Measurements from ENCODE around the gene AMDHD2. TPM values are rescaled to one million over a fixed set of nuclear protein-coding genes. Genes with fewer than 3 reads are reported as not detected.
"Not testable (repeated sequence)": the region's sequence is repeated elsewhere in the genome, so short reads cannot be mapped to it uniquely, and the experiment has no call there.

AMDHD2 gene
- total RNA-seq, 4 donors from 2014 or later = 32.9 to 50.3 (median 42.2) TPM

- DNase-seq (ENCODE audit: low spot score in 2 of 2) = no peak
- TF ChIP-seq CTCF (IDR thresholded peaks at IDR 0.05) = no peak
- TF ChIP-seq POLR2A (IDR thresholded peaks at IDR 0.05) = no peak
- H3K4me3 ChIP-seq (ENCODE audit: low read depth, poor library complexity, severe bottlenecking) = no peak overlapping the region
- intact Hi-C loops (cut with DNase I; ENCODE audit: low total_unique reads) = no loop called here
- WGBS, 2 donors = 82 to 94% methylated on average over 9 of the region's 9 CpGs
Measured at GRCh38 chr16:2476345-2476720, 43.8 kb upstream of the AMDHD2 start.

- DNase-seq (ENCODE audit: low spot score in 2 of 2) = no peak
- 81 to 84% methylated on average over 3 of the region's 3 CpGs for WGBS, 2 donors
- intact Hi-C loops (cut with DNase I; ENCODE audit: low total_unique reads) = no loop called here
- no peak for TF ChIP-seq POLR2A (IDR thresholded peaks at IDR 0.05)
- no peak for TF ChIP-seq CTCF (IDR thresholded peaks at IDR 0.05)
- H3K4me3 ChIP-seq (ENCODE audit: low read depth, poor library complexity, severe bottlenecking) = no peak overlapping the region
Measured at GRCh38 chr16:2476741-2477140, 43.4 kb upstream of the AMDHD2 start.

GRCh38 chr16:2477327-2477726, 42.8 kb upstream of the AMDHD2 start:
- H3K4me3 ChIP-seq (ENCODE audit: low read depth, poor library complexity, severe bottlenecking) = no peak overlapping the region
- DNase-seq (ENCODE audit: low spot score in 2 of 2) = no peak
- WGBS, 2 donors = 88 to 92% methylated on average over 3 of the region's 3 CpGs
- intact Hi-C loops (cut with DNase I; ENCODE audit: low total_unique reads) = no loop called here
- TF ChIP-seq CTCF (IDR thresholded peaks at IDR 0.05) (no peak), POLR2A (IDR thresholded peaks at IDR 0.05) (no peak)

GRCh38 chr16:2478279-2478678, 41.9 kb upstream of the AMDHD2 start:
- intact Hi-C loops (cut with DNase I; ENCODE audit: low total_unique reads) = no loop called here
- 57 to 59% methylated on average over 8 of the region's 8 CpGs for WGBS, 2 donors
- TF ChIP-seq CTCF (IDR thresholded peaks at IDR 0.05) (no peak), POLR2A (IDR thresholded peaks at IDR 0.05) (no peak)
- no peak overlapping the region for H3K4me3 ChIP-seq (ENCODE audit: low read depth, poor library complexity, severe bottlenecking)
- DNase-seq (ENCODE audit: low spot score in 2 of 2) = no peak

GRCh38 chr16:2479996-2480395, 40.2 kb upstream of the AMDHD2 start:
- DNase-seq (ENCODE audit: low spot score in 2 of 2); H3K4me3 ChIP-seq (ENCODE audit: low read depth, poor library complexity, severe bottlenecking); intact Hi-C loops (cut with DNase I; ENCODE audit: low total_unique reads): not testable (repeated sequence)
- 94 to 95% methylated on average over 10 of the region's 10 CpGs for whole genome bisulfite sequencing, 2 donors

- intact Hi-C loops (cut with DNase I; ENCODE audit: low total_unique reads) = no loop called here
- DNase-seq (ENCODE audit: low spot score in 2 of 2) = no peak
- no peak overlapping the region for H3K4me3 ChIP-seq (ENCODE audit: low read depth, poor library complexity, severe bottlenecking)
- TF ChIP-seq CTCF (IDR thresholded peaks at IDR 0.05) (no peak), POLR2A (IDR thresholded peaks at IDR 0.05) (no peak)
- 60 to 63% methylated on average over 12 of the region's 12 CpGs for WGBS, 2 donors
Measured at GRCh38 chr16:2480948-2481347, 39.2 kb upstream of the AMDHD2 start.
